ENCODE results near the gene EML5.

DNA sequence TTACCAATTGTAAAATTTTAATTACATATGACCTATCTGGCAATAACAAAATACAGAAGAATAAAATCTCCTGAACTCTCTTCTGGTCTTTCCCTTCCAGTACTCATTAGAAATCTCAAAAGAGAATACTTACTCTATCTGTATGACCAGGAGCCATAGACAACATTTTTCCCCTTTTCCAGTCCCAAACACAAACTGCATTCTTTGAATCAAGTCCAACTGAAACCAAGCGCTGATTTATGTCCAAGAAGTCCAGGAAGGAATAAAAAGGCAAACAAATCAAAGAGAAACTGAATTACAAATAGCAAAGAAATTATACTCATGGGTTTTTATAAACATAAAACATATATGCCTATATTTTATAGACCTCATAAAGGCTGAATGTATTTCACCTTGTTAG lies 46.7 kb downstream of the EML5 start:
- TF ChIP-seq, protein P1, sequence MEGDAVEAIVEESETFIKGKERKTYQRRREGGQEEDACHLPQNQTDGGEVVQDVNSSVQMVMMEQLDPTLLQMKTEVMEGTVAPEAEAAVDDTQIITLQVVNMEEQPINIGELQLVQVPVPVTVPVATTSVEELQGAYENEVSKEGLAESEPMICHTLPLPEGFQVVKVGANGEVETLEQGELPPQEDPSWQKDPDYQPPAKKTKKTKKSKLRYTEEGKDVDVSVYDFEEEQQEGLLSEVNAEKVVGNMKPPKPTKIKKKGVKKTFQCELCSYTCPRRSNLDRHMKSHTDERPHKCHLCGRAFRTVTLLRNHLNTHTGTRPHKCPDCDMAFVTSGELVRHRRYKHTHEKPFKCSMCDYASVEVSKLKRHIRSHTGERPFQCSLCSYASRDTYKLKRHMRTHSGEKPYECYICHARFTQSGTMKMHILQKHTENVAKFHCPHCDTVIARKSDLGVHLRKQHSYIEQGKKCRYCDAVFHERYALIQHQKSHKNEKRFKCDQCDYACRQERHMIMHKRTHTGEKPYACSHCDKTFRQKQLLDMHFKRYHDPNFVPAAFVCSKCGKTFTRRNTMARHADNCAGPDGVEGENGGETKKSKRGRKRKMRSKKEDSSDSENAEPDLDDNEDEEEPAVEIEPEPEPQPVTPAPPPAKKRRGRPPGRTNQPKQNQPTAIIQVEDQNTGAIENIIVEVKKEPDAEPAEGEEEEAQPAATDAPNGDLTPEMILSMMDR (IDR thresholded peaks at IDR 0.05): no peak
- no peak for TF ChIP-seq POLR2A (IDR thresholded peaks at IDR 0.05)
